ENCODE data around the gene CEP112. TPM values are rescaled to one million over a fixed set of nuclear protein-coding genes. Genes with fewer than 3 reads are reported as not detected.
A peak's percentile ranks its signal among the peaks of the same experiment; 100 is the strongest.

Gene CEP112
- total RNA-seq, 1 donor from 2014 or later: 26.3 TPM

DNA sequence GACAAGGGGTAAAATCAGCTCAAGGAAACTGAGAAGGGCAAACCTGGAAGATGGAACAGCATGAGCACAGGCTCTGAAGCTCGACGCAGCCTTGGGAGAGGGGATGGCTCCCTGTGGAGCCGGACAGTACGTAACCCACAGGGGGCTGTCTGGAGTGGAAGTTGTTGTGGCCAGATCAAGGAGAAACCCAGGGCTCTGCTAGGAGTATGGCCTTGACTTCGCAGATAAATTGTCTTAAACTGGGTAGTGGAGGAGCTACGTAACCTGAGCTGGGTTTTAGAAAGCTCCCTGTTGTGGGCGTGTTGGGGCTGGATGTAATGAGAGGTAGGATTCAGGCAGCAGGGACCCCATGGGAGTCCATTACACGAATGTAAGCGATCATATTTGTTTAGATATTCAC, 605.0 kb downstream of the CEP112 start:
- H3K4me3 Mint-ChIP-seq (ENCODE audit: unreplicated experiment): no peak overlapping the region
- TF ChIP-seq, protein P1, sequence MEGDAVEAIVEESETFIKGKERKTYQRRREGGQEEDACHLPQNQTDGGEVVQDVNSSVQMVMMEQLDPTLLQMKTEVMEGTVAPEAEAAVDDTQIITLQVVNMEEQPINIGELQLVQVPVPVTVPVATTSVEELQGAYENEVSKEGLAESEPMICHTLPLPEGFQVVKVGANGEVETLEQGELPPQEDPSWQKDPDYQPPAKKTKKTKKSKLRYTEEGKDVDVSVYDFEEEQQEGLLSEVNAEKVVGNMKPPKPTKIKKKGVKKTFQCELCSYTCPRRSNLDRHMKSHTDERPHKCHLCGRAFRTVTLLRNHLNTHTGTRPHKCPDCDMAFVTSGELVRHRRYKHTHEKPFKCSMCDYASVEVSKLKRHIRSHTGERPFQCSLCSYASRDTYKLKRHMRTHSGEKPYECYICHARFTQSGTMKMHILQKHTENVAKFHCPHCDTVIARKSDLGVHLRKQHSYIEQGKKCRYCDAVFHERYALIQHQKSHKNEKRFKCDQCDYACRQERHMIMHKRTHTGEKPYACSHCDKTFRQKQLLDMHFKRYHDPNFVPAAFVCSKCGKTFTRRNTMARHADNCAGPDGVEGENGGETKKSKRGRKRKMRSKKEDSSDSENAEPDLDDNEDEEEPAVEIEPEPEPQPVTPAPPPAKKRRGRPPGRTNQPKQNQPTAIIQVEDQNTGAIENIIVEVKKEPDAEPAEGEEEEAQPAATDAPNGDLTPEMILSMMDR (IDR thresholded peaks at IDR 0.05; ENCODE audit: unreplicated experiment): no peak
- peaks cover 12% of the 10 kb centered on the region for H3K4me1 Mint-ChIP-seq (ENCODE audit: unreplicated experiment)
- H3K27me3 Mint-ChIP-seq (ENCODE audit: unreplicated experiment): peaks cover 4% of the 10 kb centered on the region
- peak overlapping the region; percentile 8 for H3K27ac Mint-ChIP-seq (ENCODE audit: unreplicated experiment)
- DNase-seq (ENCODE audit: low spot score): no peak
- H3K9me3 Mint-ChIP-seq (ENCODE audit: unreplicated experiment): no peaks in the 10 kb centered on the region
- no peaks in the 10 kb centered on the region for H3K36me3 Mint-ChIP-seq (ENCODE audit: low read depth, unreplicated experiment)

Other genes starting within 250 kb of the CEP112 start
- not detected for gene APOH, start 37.3 kb upstream of the CEP112 start, total RNA-seq (ENCODE audit: unreplicated experiment)
- 2.1 TPM for gene PRKCA, start 110.5 kb upstream of the CEP112 start, total RNA-seq (ENCODE audit: unreplicated experiment)